DOHH2 (cell line): ENCODE measurements around the gene FAAP20.

ENCODE experiments used
- CTCF ChIP-seq: fragments of 200-600 bp; sonication (generic); IDR thresholded peaks from one replicate; pipeline ENCODE4 v1.5.1; 2014; ENCODE audit warnings: antibody characterized with exemption, mild to moderate bottlenecking, low read depth, low read length; ENCODE audit not compliant: poor library complexity, severe bottlenecking
- EZH2phosphoT487 ChIP-seq: fragments of 200-600 bp; sonication (generic); IDR thresholded peaks from 2 replicates; pipeline ENCODE4 v1.6.1; 2017; ENCODE audit warnings: borderline replicate concordance, mild to moderate bottlenecking, antibody characterized with exemption, low read length, moderate library complexity, mixed read lengths

- no peak for TF ChIP-seq CTCF
- TF ChIP-seq EZH2phosphoT487: no peak
Measured at GRCh38 chr1:2195785-2196184, 1.2 kb upstream of the FAAP20 start.
